ENCODE measurements around the gene TCEA3.
A peak's percentile ranks its signal among the peaks of the same experiment; 100 is the strongest.

TCEA3 gene

DNA sequence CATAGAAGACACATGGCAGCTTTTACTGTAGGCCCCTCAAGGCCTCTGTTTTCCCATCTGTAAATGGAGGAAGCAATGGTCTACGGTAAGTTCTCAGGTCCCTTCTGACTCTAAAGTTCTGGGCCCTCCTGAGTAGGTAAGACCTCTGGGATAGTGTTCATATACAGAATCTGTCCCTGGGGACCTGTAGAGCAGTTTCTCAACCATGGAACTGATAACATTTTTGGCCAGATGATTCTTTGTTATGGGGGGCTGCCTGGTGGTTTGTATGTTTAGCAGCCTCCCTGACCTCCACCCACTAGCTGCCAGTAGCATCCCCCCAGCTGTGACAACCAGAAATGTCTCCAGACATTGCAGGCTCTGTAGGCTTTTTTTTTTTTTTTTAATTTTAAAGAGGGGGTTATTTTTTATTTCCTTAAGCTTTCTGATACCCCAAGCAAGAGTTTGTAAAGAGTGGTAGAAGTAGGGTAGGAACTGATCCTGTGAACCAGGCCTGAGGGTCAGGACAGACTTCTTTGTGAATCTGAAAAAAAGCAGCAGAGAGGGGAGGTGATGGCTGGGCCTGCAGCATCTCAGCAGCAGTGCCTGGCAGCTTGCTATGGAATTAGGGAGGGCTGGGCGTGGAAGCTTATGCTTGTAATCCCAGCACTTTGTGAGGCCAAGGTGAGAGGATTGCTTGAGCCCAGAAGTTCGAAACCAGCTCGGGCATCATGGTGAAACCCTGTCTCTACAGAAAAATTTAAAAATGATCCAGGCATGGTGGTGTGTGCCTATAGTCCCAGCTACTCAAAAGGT is 20.2 kb upstream of the TCEA3 start:
- DNase-seq: no peak

GRCh38 chr1:23444104-23444533 is 19.6 kb upstream of the TCEA3 start:
- no peak for DNase-seq

- DNase-seq: no peak
Observed at GRCh38 chr1:23442751-23443150, 18.2 kb upstream of the TCEA3 start.

DNA sequence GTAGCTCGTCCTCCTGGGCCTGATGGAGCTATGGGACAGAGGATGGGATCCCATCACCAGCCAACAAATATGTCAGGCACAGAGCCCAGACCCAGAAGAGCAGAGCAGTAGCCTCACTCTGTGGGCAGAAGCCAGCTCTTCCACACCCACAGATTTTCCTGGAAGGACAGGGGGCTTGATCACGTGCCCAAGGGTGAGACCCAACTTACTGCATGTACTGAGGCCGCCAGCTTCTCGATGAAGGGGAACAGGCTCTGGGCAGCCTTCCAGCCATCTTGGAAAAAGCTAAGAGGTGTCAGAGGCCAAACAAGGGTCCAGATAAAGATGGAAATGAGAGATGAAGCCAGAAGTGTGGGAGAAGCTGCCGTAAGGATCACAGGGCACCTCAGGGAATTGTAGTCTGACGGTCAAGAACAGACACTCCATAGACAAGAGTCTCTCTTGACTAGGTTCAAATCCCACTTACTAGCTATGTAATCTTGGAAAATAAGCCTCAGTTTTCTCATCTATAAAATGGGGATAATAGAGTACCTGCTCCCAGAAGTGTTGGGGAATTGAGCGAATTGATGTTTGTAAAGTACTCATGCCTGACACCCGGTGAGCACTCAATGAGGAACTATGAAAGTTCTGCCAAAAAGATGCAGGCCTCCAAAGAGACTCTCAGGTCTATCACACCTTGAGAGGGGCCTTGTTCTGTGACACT is 17.0 kb upstream of the TCEA3 start:
- no peak for DNase-seq

DNA sequence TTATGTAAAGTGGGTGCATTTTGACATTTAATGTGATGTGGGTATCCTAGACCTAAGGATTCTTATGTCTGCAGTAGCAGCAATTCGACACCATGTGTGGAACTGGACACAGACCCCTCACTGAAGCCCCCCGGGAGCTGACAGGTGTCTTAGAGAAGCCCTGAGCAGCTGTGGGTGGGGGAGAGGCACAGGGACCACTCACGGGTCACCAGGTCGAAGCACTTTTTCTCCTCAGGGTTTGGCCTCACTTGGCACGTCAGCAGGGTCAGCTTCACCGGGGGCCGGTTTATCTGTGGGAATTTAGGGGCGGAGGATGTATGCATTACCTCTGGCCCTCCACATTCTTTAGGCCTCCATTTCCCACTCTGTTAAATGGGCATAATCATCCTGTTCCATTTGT is 14.0 kb upstream of the TCEA3 start:
- no peak for DNase-seq

- DNase-seq: no peak
Observed at GRCh38 chr1:23437355-23437664, 12.8 kb upstream of the TCEA3 start.

GRCh38 chr1:23436520-23437354 is 12.2 kb upstream of the TCEA3 start:
- DNase-seq: no peak

GRCh38 chr1:23434260-23434775 is 9.8 kb upstream of the TCEA3 start:
- DNase-seq: no peak

DNA sequence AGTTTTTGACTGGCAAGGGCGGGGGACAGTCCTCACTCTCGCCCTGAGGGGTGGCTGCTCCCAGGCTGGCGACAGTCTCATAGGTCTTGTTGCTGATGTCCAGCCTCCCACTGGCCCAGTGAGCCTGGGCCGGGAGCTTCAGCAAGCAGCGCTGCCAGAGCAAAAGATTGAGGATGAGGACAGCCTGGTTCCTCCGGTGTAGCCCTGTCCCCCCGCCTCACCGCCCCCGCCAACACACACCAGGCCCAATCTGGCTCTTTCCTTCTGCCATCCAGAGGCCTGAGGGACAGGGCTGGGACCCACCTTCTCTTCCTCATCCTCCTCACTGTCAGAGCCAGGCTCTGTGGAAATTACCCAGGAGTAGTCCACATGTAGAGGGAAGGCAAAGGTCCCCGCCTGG is 8.6 kb upstream of the TCEA3 start:
- DNase-seq: no peak

DNA sequence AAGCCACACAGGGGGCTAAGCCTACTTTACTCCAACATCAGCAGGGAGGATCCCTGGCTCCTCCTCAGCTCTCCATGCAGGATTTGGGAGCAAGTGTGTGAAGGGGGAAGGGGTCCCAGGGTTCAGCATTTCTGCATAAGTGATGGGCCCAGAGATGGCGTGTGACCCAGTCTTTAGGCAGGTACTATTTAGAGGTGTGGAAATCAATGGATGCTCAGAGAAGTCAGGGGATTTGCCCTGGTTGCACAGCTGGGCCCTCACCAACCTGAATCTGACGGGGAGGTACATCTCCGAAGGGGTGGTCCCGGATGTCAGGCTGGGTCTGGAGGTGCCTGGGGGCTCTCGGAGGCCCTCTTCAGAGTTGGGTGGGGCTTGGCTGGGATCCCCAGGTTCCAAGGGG is 6.9 kb upstream of the TCEA3 start:
- DNase-seq: no peak

DNA sequence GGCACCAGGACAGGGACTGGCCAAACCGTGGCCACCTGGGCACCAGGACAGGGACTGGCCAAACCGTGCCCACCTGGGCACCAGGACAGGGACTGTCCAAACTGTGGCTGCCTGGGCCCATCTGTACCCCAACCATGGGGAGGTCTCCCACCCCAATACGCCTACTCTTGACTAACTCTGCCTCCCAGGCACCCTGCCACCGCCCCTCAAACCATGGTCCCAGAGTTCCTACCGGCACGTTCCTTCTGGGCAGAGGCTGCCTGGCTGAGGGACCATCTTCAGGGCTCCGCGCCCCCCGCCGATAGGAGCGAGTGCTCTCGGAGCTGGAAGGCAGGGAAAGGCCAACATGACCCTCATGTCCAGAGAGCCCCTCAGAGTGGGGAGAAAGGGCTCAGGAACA is 6.3 kb upstream of the TCEA3 start:
- no peak for DNase-seq

DNA sequence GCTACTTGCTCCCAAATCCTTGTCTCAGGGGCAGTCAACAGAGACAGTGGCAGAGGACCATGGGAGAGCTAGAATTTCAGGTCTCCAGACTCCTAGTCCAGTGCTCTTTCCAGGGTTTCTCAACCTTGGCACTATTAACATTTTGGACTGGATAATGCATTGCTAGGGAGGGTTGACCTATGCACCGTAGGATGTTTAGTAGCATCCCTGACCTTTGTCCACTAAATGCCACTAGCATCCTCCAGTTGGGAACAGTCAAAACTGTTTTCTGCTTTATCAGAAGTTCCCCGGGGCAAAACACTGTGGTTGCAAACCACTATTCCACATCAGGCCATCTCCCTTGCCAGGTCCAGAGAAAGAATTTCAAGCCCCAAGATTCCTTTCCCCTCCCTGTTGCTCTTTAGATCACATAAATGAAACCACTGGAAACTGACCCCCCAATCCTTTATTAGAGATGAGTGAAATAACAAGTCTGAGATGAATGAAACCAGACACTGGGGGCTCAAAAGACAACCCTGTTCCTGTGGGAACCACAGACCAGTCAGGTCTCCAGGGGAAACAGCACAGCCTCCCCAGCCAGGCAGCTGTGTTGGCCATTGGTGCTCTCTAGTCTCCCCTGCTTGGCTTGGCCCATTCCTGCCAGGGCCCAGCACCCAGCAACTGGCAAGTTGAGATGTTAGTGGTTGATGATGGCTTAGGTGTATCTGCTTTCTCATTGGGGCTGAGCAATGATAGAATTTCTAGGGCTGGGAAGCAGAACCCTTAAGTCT is 3.8 kb upstream of the TCEA3 start:
- no peak for DNase-seq

GRCh38 chr1:23427550-23427949 is 3.0 kb upstream of the TCEA3 start:
- DNase-seq: no peak

DNA sequence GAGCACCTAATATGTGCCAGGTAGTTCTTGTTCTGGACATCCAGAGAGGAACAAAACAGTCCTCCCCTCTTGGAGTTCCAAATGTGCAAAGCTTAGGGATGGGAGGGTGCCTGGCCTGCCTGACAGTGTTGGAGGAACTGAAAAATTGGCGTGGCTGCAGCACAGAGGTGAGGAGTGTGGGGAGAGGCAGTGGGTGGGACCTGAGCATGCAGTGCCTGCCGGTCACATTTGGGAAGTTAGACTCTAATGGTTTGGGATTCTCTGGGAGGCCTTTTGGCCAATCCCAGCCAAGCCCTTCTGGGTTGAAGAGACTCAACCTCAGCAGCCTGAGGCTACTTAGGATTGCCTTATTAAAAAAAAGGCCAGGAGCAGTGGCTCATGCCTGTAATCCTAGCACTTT is 2.3 kb upstream of the TCEA3 start:
- DNase-seq: no peak

DNA sequence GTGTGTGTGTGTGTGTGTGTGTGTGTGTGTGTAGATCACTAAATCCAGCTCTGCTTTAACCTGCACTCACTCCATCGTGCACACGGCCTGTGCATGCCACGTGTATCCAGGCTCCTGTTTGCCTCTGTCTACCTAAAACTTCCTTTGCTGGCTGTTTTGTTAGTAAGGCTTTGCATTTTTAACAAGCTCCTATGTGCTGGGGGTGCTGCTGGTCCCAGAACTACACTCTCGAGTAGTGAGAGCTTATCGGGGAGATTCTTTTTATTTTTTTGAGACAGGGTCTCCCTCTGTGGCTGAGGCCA is 596 bp upstream of the TCEA3 start:
- no peak for DNase-seq

GRCh38 chr1:23423415-23424292 is 894 bp downstream of the TCEA3 start:
- peak; percentile 31 for DNase-seq

DNA sequence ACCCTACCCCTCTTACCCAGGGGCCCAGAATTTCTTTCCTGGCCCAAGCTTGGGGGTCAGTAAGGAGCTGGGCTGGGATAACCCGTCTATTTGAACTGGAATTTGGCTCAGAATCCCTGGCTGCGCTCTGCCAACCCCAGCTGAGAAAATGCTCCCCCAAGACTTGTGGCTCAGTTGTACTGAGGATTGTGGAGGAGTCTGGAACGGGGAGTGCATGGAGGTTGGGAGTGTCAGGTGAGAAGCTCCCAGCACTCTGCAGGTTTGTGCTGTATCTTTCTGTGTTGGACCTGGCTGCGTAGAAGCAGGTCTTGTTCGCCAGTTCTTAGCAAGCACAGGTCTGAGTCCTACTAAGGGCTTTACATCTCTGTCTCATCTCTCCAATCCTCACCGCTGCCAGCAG is 1.6 kb downstream of the TCEA3 start:
- DNase-seq: no peak

- DNase-seq: no peak
Observed at GRCh38 chr1:23422241-23422877, 2.2 kb downstream of the TCEA3 start.

DNA sequence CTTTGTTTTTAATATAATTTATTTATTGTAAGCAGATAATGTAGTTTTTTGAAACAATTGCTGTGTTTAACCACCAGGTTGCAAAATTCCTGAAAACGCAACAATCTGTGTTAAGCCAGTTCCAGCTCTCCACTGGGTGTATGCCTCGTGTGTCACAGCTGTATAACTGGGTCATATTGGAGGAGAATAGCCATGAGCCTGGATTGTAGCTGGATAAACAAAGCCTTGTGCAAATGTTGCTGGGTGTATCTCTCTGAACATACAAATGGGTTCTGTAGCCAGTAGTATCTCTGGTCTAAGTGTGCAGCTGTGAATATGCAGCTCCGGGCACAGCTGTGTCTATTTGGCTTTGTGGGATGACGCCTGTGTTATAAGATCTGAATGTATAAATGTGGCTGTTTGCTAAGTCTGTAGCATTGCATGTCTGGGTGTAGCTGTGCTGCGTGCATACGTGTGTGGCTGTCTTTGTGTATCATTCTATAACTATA is 2.8 kb downstream of the TCEA3 start:
- DNase-seq: no peak

GRCh38 chr1:23421343-23421742 is 3.2 kb downstream of the TCEA3 start:
- DNase-seq: no peak

GRCh38 chr1:23420778-23421177 is 3.8 kb downstream of the TCEA3 start:
- DNase-seq: no peak
